NCI-H146 (cell line): ENCODE measurements around the gene STAG1.
A peak's percentile ranks its signal among the peaks of the same experiment; 100 is the strongest.
"Not testable (repeated sequence)": the region's sequence is repeated elsewhere in the genome, so short reads cannot be mapped to it uniquely, and the experiment has no call there.

Source experiments
- DNase-seq: peaks from one replicate; lab custom pipeline; 2025; lab: John Stamatoyannopoulos, UW

The STAG1 gene

GRCh38 chr3:136752172-136752421, at the start of gene STAG1:
TSS of gene STAG1 (minus strand) at chr3:136752378. CDS start at chr3:136630898, 121,480 bp downstream.
- DNase-seq, result no peak

GRCh38 chr3:136801146-136801545, 49.0 kb upstream of the STAG1 start:
- not testable (repeated sequence) for DNase-seq

- peak; percentile 24 for DNase-seq
Observed at GRCh38 chr3:136792556-136793330, 40.6 kb upstream of the STAG1 start.

- no peak for DNase-seq
Observed at GRCh38 chr3:136790786-136791185, 38.6 kb upstream of the STAG1 start.

GRCh38 chr3:136789976-136790375, 37.8 kb upstream of the STAG1 start:
- no peak for DNase-seq

- no peak for DNase-seq
Observed at GRCh38 chr3:136788154-136788553, 36.0 kb upstream of the STAG1 start.

- DNase-seq, result peak; percentile 17
Observed at GRCh38 chr3:136787349-136787748, 35.2 kb upstream of the STAG1 start.

GRCh38 chr3:136783708-136784191, 31.6 kb upstream of the STAG1 start:
- DNase-seq, result no peak

- DNase-seq, result no peak
Observed at GRCh38 chr3:136780741-136781140, 28.6 kb upstream of the STAG1 start.

GRCh38 chr3:136778865-136779264, 26.7 kb upstream of the STAG1 start:
- no peak for DNase-seq

GRCh38 chr3:136772709-136773108, 20.5 kb upstream of the STAG1 start:
- DNase-seq, result no peak

- peak; percentile 13 for DNase-seq
Observed at GRCh38 chr3:136758160-136759102, 6.3 kb upstream of the STAG1 start.

GRCh38 chr3:136755192-136755591, 3.0 kb upstream of the STAG1 start:
- DNase-seq, result no peak

- DNase-seq, result peak; percentile 63
Observed at GRCh38 chr3:136753326-136753939, 1.3 kb upstream of the STAG1 start.

GRCh38 chr3:136752422-136753325, 496 bp upstream of the STAG1 start:
- peak; percentile 100 for DNase-seq

- peak; percentile 95 for DNase-seq
Observed at GRCh38 chr3:136751316-136752171, 634 bp downstream of the STAG1 start.

GRCh38 chr3:136750897-136751315, 1.3 kb downstream of the STAG1 start:
- DNase-seq, result no peak

GRCh38 chr3:136750209-136750896, 1.8 kb downstream of the STAG1 start:
- no peak for DNase-seq

- DNase-seq, result not testable (repeated sequence)
Observed at GRCh38 chr3:136749602-136750001, 2.6 kb downstream of the STAG1 start.

- DNase-seq, result peak; percentile 50
Observed at GRCh38 chr3:136749091-136749490, 3.1 kb downstream of the STAG1 start.
